DND-41 (cell line): ENCODE data around the gene RAB3GAP2.

Experiments
- EZH2 ChIP-seq: IDR thresholded peaks from 3 replicates; pipeline ENCODE4 v1.6.1; 2012; ENCODE audit warnings: borderline replicate concordance, low read depth, mild to moderate bottlenecking, moderate library complexity, low read length, inconsistent platforms; ENCODE audit not compliant: severe bottlenecking
- TF ChIP-seq, protein P1 (sequence below): IDR thresholded peaks from 2 replicates; pipeline ENCODE4 v1.5.1; 2012; ENCODE audit warnings: borderline replicate concordance, low read length, moderate library complexity, mild to moderate bottlenecking; ENCODE audit not compliant: poor library complexity, severe bottlenecking; ENCODE audit errors: extremely low read depth

DNA sequence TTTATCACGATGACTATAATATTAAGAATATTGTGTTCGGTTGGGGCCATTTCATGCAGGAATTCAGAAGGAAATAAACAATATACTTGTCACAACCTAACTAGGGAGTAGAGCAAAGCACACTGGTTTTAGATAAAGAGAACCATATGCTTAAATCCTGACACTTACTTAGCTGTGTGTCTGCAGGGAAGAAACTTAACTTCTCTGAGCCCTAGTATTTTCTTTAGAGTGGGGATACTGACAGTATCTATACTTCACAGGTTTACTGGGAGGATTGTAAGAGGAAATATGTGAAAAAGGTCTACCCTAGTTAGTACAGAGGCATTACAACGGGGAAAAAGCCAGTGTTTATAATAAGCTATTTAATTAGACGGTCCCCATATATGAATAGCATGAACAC is 105.4 kb downstream of the RAB3GAP2 start:
- TF ChIP-seq, protein P1, sequence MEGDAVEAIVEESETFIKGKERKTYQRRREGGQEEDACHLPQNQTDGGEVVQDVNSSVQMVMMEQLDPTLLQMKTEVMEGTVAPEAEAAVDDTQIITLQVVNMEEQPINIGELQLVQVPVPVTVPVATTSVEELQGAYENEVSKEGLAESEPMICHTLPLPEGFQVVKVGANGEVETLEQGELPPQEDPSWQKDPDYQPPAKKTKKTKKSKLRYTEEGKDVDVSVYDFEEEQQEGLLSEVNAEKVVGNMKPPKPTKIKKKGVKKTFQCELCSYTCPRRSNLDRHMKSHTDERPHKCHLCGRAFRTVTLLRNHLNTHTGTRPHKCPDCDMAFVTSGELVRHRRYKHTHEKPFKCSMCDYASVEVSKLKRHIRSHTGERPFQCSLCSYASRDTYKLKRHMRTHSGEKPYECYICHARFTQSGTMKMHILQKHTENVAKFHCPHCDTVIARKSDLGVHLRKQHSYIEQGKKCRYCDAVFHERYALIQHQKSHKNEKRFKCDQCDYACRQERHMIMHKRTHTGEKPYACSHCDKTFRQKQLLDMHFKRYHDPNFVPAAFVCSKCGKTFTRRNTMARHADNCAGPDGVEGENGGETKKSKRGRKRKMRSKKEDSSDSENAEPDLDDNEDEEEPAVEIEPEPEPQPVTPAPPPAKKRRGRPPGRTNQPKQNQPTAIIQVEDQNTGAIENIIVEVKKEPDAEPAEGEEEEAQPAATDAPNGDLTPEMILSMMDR = no peak
- TF ChIP-seq EZH2 = no peak
